ENCODE measurements around the gene RHBDF1. TPM values are rescaled to one million over a fixed set of nuclear protein-coding genes. Genes with fewer than 3 reads are reported as not detected.

The RHBDF1 gene
- total RNA-seq, 4 donors from 2014 or later, result 17.7 to 66.8 (median 18.8) TPM

GRCh38 chr16:79151-80054 lies 7.0 kb upstream of the RHBDF1 start:
- ATAC-seq (ENCODE audit: low FRiP score), result no peak
- TF ChIP-seq CTCF (IDR thresholded peaks at IDR 0.05), result no peak

GRCh38 chr16:78444-79150 lies 6.2 kb upstream of the RHBDF1 start:
- no peak for TF ChIP-seq CTCF (IDR thresholded peaks at IDR 0.05)
- DNase-seq (ENCODE audit: low spot score) (no peak), ATAC-seq (ENCODE audit: low FRiP score) (peak; percentile 9)

More at GRCh38 chr16:79151-80054, 7.0 kb upstream of the RHBDF1 start:
- DNase-seq (ENCODE audit: low spot score), result no peak

GRCh38 chr16:77807-78443 lies 5.5 kb upstream of the RHBDF1 start, which contains the start of gene MPG:
MPG (plus strand) TSS chr16:78225; CDS start chr16:78310, 85 bp downstream.
- ATAC-seq (ENCODE audit: low FRiP score), result peak; percentile 74
- DNase-seq (ENCODE audit: low spot score), result peak; percentile 52
- no peak for TF ChIP-seq CTCF (IDR thresholded peaks at IDR 0.05)

- DNase-seq (ENCODE audit: low spot score), result no peak
- ATAC-seq (ENCODE audit: low FRiP score), result peak; percentile 22
- no peak for TF ChIP-seq CTCF (IDR thresholded peaks at IDR 0.05)
Observed at GRCh38 chr16:77273-77806, 4.9 kb upstream of the RHBDF1 start.

GRCh38 chr16:76535-77272 lies 4.3 kb upstream of the RHBDF1 start:
- no peak for ATAC-seq (ENCODE audit: low FRiP score)
- no peak for TF ChIP-seq CTCF (IDR thresholded peaks at IDR 0.05)
- no peak for DNase-seq (ENCODE audit: low spot score)
